RWPE2 (cell line): ENCODE measurements around the gene CACNA1A.

ENCODE experiments used
- ATAC-seq: fragments of 200-7000 bp; cut with Tn5 transposase; 3 replicates; pipeline ENCODE4 v1.9.1; 2021; ENCODE audit warnings: low read depth
- DNase-seq: peaks from one replicate; pipeline ENCODE4 v3.0.0-alpha.2; 2020; ENCODE audit warnings: low spot score
- H3K27ac ChIP-seq: fragments of 450-650 bp; 2 replicates; pipeline ENCODE4 v1.5.1; 2017; ENCODE audit warnings: mild to moderate bottlenecking; ENCODE audit not compliant: poor library complexity, severe bottlenecking
- H3K27me3 ChIP-seq: fragments of 250-450 bp; sonication (Bioruptor Pico); 2 replicates; pipeline ENCODE4 v1.5.1; 2021; ENCODE audit warnings: mild to moderate bottlenecking, moderate library complexity; ENCODE audit not compliant: insufficient read depth, poor library complexity, severe bottlenecking
- H3K36me3 ChIP-seq: fragments of 250-450 bp; sonication (Bioruptor Pico); 2 replicates; pipeline ENCODE4 v1.5.1; 2020; ENCODE audit warnings: low read depth, mild to moderate bottlenecking, moderate library complexity
- H3K4me1 ChIP-seq: fragments of 250-450 bp; sonication (Bioruptor Pico); 2 replicates; pipeline ENCODE4 v1.5.1; 2021; ENCODE audit warnings: mild to moderate bottlenecking, moderate library complexity; ENCODE audit not compliant: insufficient read depth, poor library complexity, severe bottlenecking
- H3K4me3 ChIP-seq: fragments of 250-450 bp; sonication (Bioruptor Pico); 2 replicates; pipeline ENCODE4 v1.5.1; 2021; ENCODE audit warnings: mild to moderate bottlenecking, moderate library complexity; ENCODE audit not compliant: severe bottlenecking
- H3K9me3 ChIP-seq: fragments of 250-450 bp; sonication (Bioruptor Pico); 2 replicates; pipeline ENCODE4 v1.5.1; 2021; ENCODE audit warnings: mild to moderate bottlenecking, moderate library complexity; ENCODE audit not compliant: severe bottlenecking
- TF ChIP-seq, protein P1 (sequence below): fragments of 450-650 bp; IDR thresholded peaks from one replicate; pipeline ENCODE4 v1.5.1; 2017; ENCODE audit warnings: mild to moderate bottlenecking, moderate library complexity; ENCODE audit not compliant: poor library complexity, severe bottlenecking

The CACNA1A gene

DNA sequence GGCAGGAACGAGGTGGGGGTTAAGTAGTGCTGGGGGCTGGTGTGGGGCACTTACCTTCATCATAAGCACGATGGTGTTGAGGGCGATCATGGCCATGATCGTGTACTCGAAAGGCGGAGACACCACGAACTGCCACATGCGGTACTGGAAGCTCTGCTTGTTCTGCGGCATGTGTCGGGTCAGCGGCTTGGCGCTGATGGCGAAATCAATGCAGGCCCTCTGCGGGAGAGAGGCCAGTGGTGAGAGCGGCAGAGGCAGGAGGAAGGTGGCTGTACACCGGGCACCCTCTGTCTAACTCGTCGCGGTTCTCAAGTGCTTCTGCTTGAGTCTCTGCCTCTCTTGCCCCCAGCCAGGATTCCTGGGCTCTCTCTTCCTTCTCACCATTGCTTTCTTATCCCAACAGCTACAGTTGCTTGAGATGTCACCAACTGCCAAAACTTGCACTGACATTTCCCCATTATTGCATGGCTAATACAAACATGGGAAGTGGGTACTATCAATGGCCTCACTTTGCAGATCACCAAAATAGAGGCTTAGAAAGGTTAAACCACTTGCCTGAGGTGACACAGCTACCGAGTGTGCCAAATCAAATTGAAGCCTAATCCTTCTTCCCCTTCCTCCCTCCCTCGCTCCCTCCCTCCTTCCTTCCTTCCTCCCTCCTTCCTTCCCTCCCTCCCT lies 251.1 kb downstream of the CACNA1A start:
- H3K27ac ChIP-seq, result no peak overlapping the region

DNA sequence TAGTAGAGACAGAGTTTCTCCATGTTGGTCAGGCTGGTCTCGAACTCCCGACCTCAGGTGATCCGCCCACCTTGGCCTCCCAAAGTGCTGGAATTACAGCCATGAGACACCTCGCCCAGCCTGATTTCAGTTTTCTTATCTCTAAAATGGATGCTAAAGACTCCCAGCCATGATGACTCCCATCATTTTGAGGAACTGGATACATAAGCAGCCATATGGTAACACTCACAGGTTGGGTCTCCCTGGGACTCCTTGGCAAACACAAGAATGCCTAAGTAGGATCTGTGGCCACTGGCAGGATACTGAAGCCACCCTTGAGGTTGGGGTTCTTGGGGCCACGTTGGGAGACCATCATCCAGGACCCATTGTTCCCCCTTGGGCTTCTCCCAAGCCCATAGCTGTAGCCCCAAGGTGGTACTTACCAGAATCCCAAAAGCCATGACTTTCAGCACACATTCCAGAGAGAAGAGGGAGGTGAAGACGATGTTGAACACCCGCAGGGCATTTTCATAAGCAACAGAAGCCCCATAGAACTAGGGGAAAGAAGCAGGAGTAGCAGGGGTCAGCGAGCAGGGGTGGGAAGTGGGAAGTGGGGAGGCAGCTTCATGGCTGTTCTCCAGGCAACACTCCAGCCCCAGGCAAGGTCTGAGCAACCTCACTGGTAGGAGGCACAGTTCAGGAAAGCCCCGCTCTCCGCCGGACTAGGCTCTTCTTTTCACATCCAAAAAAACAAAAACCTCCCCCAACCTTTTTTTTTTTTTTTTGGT lies 253.5 kb downstream of the CACNA1A start:
- TF ChIP-seq, protein P1, sequence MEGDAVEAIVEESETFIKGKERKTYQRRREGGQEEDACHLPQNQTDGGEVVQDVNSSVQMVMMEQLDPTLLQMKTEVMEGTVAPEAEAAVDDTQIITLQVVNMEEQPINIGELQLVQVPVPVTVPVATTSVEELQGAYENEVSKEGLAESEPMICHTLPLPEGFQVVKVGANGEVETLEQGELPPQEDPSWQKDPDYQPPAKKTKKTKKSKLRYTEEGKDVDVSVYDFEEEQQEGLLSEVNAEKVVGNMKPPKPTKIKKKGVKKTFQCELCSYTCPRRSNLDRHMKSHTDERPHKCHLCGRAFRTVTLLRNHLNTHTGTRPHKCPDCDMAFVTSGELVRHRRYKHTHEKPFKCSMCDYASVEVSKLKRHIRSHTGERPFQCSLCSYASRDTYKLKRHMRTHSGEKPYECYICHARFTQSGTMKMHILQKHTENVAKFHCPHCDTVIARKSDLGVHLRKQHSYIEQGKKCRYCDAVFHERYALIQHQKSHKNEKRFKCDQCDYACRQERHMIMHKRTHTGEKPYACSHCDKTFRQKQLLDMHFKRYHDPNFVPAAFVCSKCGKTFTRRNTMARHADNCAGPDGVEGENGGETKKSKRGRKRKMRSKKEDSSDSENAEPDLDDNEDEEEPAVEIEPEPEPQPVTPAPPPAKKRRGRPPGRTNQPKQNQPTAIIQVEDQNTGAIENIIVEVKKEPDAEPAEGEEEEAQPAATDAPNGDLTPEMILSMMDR, result no peak
- H3K27ac ChIP-seq, result no peak overlapping the region

More for the DNA sequence above, 251.1 kb downstream of the CACNA1A start:
- no peak for ATAC-seq
- TF ChIP-seq, protein P1, result no peak
- Histone ChIP-seq H3K9me3 (peaks cover 1% of the 10 kb centered on the region), H3K36me3 (no peaks in the 10 kb centered on the region), H3K4me1 (no peaks in the 10 kb centered on the region), H3K27me3 (no peaks in the 10 kb centered on the region), H3K4me3 (no peak overlapping the region)
- DNase-seq, result no peak

DNA sequence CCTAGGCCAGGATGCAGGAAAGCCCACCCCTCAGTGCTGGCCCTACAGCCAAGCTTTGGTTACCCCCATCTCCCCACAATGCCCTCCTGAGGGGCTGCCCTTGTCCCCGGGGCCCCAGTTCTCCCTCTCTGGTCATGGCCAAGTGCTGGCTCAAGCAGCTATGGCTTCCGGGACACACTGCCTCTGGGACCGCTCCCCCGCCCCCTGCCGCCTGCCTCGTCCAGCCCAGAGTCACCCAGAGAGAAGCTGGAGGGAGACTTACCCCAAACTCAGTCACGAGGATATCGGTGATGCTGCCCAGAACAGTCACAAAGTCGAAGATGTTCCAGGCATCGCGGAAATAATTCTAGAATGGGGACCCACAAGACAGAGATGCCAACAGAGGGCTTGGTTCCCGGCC lies 261.4 kb downstream of the CACNA1A start:
- TF ChIP-seq, protein P1, result no peak
- H3K4me1 ChIP-seq, result no peaks in the 10 kb centered on the region
- no peak overlapping the region for H3K27ac ChIP-seq
- ATAC-seq, result no peak
- no peaks in the 10 kb centered on the region for H3K36me3 ChIP-seq
- DNase-seq, result no peak
- H3K4me3 ChIP-seq, result no peak overlapping the region
- H3K27me3 ChIP-seq, result no peaks in the 10 kb centered on the region
- no peaks in the 10 kb centered on the region for H3K9me3 ChIP-seq

More for the DNA sequence above, 253.5 kb downstream of the CACNA1A start:
- H3K4me1 ChIP-seq, result no peaks in the 10 kb centered on the region
- no peaks in the 10 kb centered on the region for H3K27me3 ChIP-seq
- peaks cover 1% of the 10 kb centered on the region for H3K9me3 ChIP-seq
- H3K4me3 ChIP-seq, result no peak overlapping the region
- no peak for ATAC-seq
- no peaks in the 10 kb centered on the region for H3K36me3 ChIP-seq
- no peak for DNase-seq

DNA sequence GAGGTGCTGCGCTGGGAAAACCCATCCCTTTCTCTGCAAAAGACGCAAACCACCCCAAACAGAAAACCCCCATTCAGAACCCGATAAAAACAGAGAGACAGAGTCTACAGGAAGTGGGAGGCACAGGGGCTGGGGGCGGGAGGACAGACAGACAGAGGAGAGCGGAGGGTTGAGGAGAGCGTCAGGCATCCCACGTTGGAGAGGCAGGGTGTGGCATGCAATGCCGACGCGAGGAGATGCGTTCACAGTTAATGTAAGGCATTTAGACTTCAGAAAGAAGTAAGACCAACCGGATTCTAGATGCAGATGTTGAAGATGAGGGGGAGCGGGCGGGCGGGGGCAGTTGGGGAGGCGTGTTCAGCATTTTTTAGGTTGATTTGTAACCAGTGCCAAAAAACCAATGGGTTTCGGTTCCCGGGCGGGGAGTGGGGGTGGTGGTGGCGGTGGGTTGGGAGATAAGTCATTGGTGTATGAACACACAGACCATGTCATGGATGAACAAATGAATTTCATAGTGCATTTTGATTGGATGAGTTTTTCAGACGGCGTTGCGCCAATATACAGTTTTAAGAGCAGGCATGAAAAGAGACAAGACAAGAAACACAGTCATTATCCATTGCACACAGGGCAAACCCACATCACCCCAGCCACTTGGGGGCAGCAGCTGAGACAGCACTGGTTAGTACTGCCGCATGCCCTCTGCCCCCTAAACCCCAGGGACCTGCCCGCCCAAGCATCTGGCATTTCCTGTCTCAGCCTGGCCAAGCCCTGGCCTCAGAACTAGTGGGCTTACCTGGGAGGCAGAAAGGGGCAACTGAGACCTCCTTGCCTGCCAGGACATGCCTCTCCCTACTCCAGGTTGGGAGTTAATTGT lies 264.8 kb downstream of the CACNA1A start:
- no peak for DNase-seq
- Histone ChIP-seq H3K9me3 (no peaks in the 10 kb centered on the region), H3K27me3 (no peaks in the 10 kb centered on the region), H3K4me3 (no peak overlapping the region), H3K27ac (no peak overlapping the region), H3K4me1 (no peaks in the 10 kb centered on the region), H3K36me3 (no peaks in the 10 kb centered on the region)
- TF ChIP-seq, protein P1, result no peak
- no peak for ATAC-seq
